Measurements from ENCODE around the gene LHX1. TPM values are rescaled to one million over a fixed set of nuclear protein-coding genes. Genes with fewer than 3 reads are reported as not detected.
A peak's percentile ranks its signal among the peaks of the same experiment; 100 is the strongest.

Gene LHX1
- total RNA-seq, 1 donor from 2014 or later = 4.5 TPM

DNA sequence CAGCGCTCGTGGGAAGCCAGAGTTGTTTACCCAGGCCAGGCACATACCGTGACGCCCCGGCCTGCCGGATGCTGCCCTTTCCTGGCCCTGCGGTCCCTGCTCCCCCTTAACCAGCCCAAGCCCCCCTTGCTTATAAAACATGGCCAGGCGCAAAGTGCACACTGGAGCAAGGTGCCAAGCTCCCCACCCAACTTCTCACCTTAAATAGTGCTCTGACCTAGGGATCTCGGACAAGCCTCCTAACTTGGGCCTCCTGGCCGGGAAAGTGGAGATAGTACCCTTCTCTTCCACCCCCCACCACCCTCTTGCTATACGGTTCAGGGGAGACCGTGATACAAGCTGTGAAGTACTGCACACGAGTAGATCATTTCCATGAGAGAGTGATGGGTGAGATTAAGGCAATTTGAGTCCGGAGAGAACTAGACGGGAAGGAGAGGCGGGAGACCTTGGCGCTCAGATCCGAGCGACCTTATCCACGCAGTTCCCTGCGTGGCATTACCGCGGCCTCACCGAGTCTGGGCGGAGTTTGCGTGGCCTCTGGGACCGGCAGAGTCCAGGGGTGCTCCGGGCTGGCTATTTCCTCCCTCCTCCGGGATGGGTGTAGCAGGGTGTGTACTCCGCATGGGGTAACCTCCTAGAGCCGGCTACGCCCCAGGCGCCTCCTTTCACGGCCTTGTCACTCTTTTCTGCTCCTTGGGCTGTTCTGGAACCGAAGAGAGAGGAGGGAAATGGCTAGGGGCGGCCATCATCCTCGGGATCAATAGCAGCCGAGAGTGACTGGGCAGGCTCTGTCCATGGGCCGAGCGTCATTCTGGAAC, 4.4 kb upstream of the LHX1 start:
- Mint-ChIP-seq H3K9me3 (ENCODE audit: unreplicated experiment) (no peaks in the 10 kb centered on the region), H3K4me1 (ENCODE audit: unreplicated experiment) (peaks cover 47% of the 10 kb centered on the region), H3K27ac (ENCODE audit: unreplicated experiment) (no peak overlapping the region), H3K27me3 (ENCODE audit: unreplicated experiment) (peaks cover 33% of the 10 kb centered on the region), H3K36me3 (ENCODE audit: low read depth, unreplicated experiment) (no peaks in the 10 kb centered on the region), H3K4me3 (ENCODE audit: unreplicated experiment) (peak overlapping the region; percentile 85)
- no peak for DNase-seq (ENCODE audit: low spot score)
- TF ChIP-seq, protein P1, sequence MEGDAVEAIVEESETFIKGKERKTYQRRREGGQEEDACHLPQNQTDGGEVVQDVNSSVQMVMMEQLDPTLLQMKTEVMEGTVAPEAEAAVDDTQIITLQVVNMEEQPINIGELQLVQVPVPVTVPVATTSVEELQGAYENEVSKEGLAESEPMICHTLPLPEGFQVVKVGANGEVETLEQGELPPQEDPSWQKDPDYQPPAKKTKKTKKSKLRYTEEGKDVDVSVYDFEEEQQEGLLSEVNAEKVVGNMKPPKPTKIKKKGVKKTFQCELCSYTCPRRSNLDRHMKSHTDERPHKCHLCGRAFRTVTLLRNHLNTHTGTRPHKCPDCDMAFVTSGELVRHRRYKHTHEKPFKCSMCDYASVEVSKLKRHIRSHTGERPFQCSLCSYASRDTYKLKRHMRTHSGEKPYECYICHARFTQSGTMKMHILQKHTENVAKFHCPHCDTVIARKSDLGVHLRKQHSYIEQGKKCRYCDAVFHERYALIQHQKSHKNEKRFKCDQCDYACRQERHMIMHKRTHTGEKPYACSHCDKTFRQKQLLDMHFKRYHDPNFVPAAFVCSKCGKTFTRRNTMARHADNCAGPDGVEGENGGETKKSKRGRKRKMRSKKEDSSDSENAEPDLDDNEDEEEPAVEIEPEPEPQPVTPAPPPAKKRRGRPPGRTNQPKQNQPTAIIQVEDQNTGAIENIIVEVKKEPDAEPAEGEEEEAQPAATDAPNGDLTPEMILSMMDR (IDR thresholded peaks at IDR 0.05; ENCODE audit: unreplicated experiment) = no peak

- H3K4me1 Mint-ChIP-seq (ENCODE audit: unreplicated experiment) = peaks cover 47% of the 10 kb centered on the region
- no peak overlapping the region for H3K27ac Mint-ChIP-seq (ENCODE audit: unreplicated experiment)
- peaks cover 34% of the 10 kb centered on the region for H3K27me3 Mint-ChIP-seq (ENCODE audit: unreplicated experiment)
- H3K4me3 Mint-ChIP-seq (ENCODE audit: unreplicated experiment) = peak overlapping the region; percentile 28
- no peaks in the 10 kb centered on the region for H3K9me3 Mint-ChIP-seq (ENCODE audit: unreplicated experiment)
- TF ChIP-seq, protein P1 (IDR thresholded peaks at IDR 0.05; ENCODE audit: unreplicated experiment) = no peak
- no peak for DNase-seq (ENCODE audit: low spot score)
- no peaks in the 10 kb centered on the region for H3K36me3 Mint-ChIP-seq (ENCODE audit: low read depth, unreplicated experiment)
Observed at GRCh38 chr17:36933512-36934143, 3.6 kb upstream of the LHX1 start.

DNA sequence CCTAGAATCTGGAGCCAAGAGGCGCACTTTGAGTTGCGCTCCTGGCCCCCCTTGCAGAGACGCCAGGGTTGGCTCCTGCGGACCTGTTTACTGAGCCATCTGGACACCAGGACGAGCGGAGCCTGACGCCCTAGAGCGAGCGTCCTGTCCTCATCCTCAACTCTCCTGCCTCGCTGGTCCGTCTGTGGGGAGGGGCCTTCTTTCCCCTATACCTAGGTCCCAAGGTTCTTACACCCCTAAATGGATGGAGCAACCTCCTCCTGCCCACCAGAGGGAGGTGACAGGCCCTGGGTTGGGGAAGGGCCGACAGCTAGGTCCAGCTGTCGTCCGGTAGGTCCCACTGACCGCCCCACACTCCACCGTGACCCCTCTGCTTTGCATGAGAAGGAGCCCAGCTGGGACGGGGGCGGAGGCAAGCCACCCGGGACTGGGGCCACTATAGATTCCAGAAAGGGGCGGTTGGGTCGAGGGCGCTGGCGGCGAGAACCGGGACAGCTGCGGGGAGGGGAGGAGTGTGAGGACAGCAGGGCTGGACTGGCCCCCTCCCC, 3.1 kb upstream of the LHX1 start:
- Mint-ChIP-seq H3K36me3 (ENCODE audit: low read depth, unreplicated experiment) (peaks cover 4% of the 10 kb centered on the region), H3K4me1 (ENCODE audit: unreplicated experiment) (peaks cover 48% of the 10 kb centered on the region), H3K27me3 (ENCODE audit: unreplicated experiment) (peaks cover 39% of the 10 kb centered on the region), H3K27ac (ENCODE audit: unreplicated experiment) (no peak overlapping the region), H3K4me3 (ENCODE audit: unreplicated experiment) (peak overlapping the region; percentile 28), H3K9me3 (ENCODE audit: unreplicated experiment) (no peaks in the 10 kb centered on the region)
- TF ChIP-seq, protein P1 (IDR thresholded peaks at IDR 0.05; ENCODE audit: unreplicated experiment) = no peak
- no peak for DNase-seq (ENCODE audit: low spot score)

GRCh38 chr17:36934692-36935630, 2.3 kb upstream of the LHX1 start:
- H3K27me3 Mint-ChIP-seq (ENCODE audit: unreplicated experiment) = peaks cover 38% of the 10 kb centered on the region
- H3K36me3 Mint-ChIP-seq (ENCODE audit: low read depth, unreplicated experiment) = peaks cover 4% of the 10 kb centered on the region
- no peak overlapping the region for H3K27ac Mint-ChIP-seq (ENCODE audit: unreplicated experiment)
- DNase-seq (ENCODE audit: low spot score) = no peak
- TF ChIP-seq, protein P1 (IDR thresholded peaks at IDR 0.05; ENCODE audit: unreplicated experiment) = no peak
- no peaks in the 10 kb centered on the region for H3K9me3 Mint-ChIP-seq (ENCODE audit: unreplicated experiment)
- peaks cover 48% of the 10 kb centered on the region for H3K4me1 Mint-ChIP-seq (ENCODE audit: unreplicated experiment)
- H3K4me3 Mint-ChIP-seq (ENCODE audit: unreplicated experiment) = peak overlapping the region; percentile 81

Data from endothelial cell (in vitro differentiated cells).